Liver (tissue), 9 donors: ENCODE measurements around the gene PPFIA1. TPM values are rescaled to one million over a fixed set of nuclear protein-coding genes. Genes with fewer than 3 reads are reported as not detected.

Experiments used
- DNase-seq: peaks from one replicate; pipeline ENCODE4 v3.0.0-alpha.2; 2017; ENCODE audit warnings: low spot score
- H3K27ac ChIP-seq, 2 donors: one replicate each; pipeline ENCODE4 v1.7.0; 2013; ENCODE audit warnings: inconsistent platforms in 2 of 2, low read length in 2 of 2, control low read depth in 1 of 2, low read depth in 1 of 2, mild to moderate bottlenecking in 1 of 2
- H3K27me3 ChIP-seq, 4 donors: one replicate each; pipeline versions ENCODE4 v1.6.1 to v1.7.0; 2013; ENCODE audit warnings: low read length in 3 of 4, inconsistent platforms in 1 of 4, mild to moderate bottlenecking in 1 of 4, moderate library complexity in 1 of 4; ENCODE audit not compliant: control insufficient read depth in 4 of 4, insufficient read depth in 4 of 4
- H3K36me3 ChIP-seq, 4 donors: one replicate each; pipeline versions ENCODE4 v1.6.1 to v1.7.0; 2013; ENCODE audit warnings: low read length in 3 of 4, mild to moderate bottlenecking in 3 of 4, low read depth in 1 of 4, moderate library complexity in 1 of 4; ENCODE audit not compliant: control insufficient read depth in 4 of 4, insufficient read depth in 3 of 4
- H3K4me1 ChIP-seq, 4 donors: one replicate each; pipeline versions ENCODE4 v1.6.1 to v1.7.0; 2013; ENCODE audit warnings: low read length in 3 of 4, mild to moderate bottlenecking in 3 of 4, moderate library complexity in 1 of 4; ENCODE audit not compliant: control insufficient read depth in 4 of 4, insufficient read depth in 4 of 4
- H3K4me3 ChIP-seq, 3 donors: one replicate each; pipeline versions ENCODE4 v1.6.1 to v1.7.0; 2013; ENCODE audit warnings: low read length in 3 of 3, control low read depth in 1 of 3, low read depth in 1 of 3, mild to moderate bottlenecking in 1 of 3
- H3K9ac ChIP-seq, 2 donors: one replicate each; pipeline ENCODE4 v1.7.0; 2013; ENCODE audit warnings: low read length in 2 of 2, mild to moderate bottlenecking in 2 of 2, moderate library complexity in 2 of 2, control low read depth in 1 of 2, low read depth in 1 of 2
- H3K9me3 ChIP-seq, 4 donors: one replicate each; pipeline versions ENCODE4 v1.6.1 to v1.7.0; 2013; ENCODE audit warnings: low read length in 3 of 4; ENCODE audit not compliant: control insufficient read depth in 4 of 4
- EGR1 ChIP-seq, 2 donors: IDR thresholded peaks; 2 replicates each; pipeline ENCODE4 v1.6.1; 2016 to 2018; ENCODE audit warnings: antibody characterized with exemption in 2 of 2, low read depth in 2 of 2
- FOXA1 ChIP-seq: IDR thresholded peaks from 2 replicates; pipeline ENCODE4 v1.6.1; 2016; ENCODE audit warnings: antibody characterized with exemption
- FOXA2 ChIP-seq: IDR thresholded peaks from 2 replicates; pipeline ENCODE4 v1.6.1; 2016; ENCODE audit warnings: antibody characterized with exemption
- HNF4A ChIP-seq, 2 donors: conservative IDR thresholded peaks; 2 replicates each; pipeline ENCODE4 v1.6.1; 2016; ENCODE audit warnings: antibody characterized with exemption in 2 of 2, mild to moderate bottlenecking in 2 of 2
- HNF4G ChIP-seq: IDR thresholded peaks from 2 replicates; pipeline ENCODE4 v1.6.1; 2016; ENCODE audit warnings: antibody characterized with exemption
- JUND ChIP-seq, 2 donors: IDR thresholded peaks; 2 replicates each; pipeline ENCODE4 v1.6.1; 2016; ENCODE audit warnings: antibody characterized with exemption in 2 of 2
- NR2F2 ChIP-seq: IDR thresholded peaks from 2 replicates; pipeline ENCODE4 v1.6.1; 2016; ENCODE audit warnings: antibody characterized with exemption
- REST ChIP-seq: IDR thresholded peaks from 2 replicates; pipeline ENCODE4 v1.6.1; 2016; ENCODE audit warnings: antibody characterized with exemption, mild to moderate bottlenecking
- RXRA ChIP-seq, 2 donors: IDR thresholded peaks; 2 replicates each; pipeline ENCODE4 v1.6.1; 2017 to 2018; ENCODE audit warnings: antibody characterized with exemption in 2 of 2, mild to moderate bottlenecking in 1 of 2
- SP1 ChIP-seq: IDR thresholded peaks from 2 replicates; pipeline ENCODE4 v1.6.1; 2018; ENCODE audit warnings: antibody characterized with exemption, mild to moderate bottlenecking
- YY1 ChIP-seq: IDR thresholded peaks from 2 replicates; pipeline ENCODE4 v1.6.1; 2016; ENCODE audit warnings: antibody characterized with exemption, mild to moderate bottlenecking
- WGBS: extraction: QIAGEN DNeasy Blood & Tissue Kit; methylation state at CpG from one replicate; pipeline ENCODE4 v1.1.7; 2013; 5-methylcytosine and 5-hydroxymethylcytosine counted together
- polyA plus RNA-seq, 2 donors: library from polyadenylated mRNA; stranded (reverse) in 1 of 2; unstranded in 1 of 2; fragments of 200-250 nt in 1 of 2; fragments of >200 nt in 1 of 2; fragmentation: Nextera tagmentation in 1 of 2; extraction: Ambion mirVana in 1 of 2; gene quantifications; one replicate each; pipeline versions ENCODE4 v1.2.1 to v1.2.3, GENCODE V29; 2013 to 2015
- total RNA-seq, 2 donors: library from RNA; depleted of rRNA; stranded (reverse); fragments of >200 nt; gene quantifications; one replicate each; pipeline ENCODE4 v1.2.3, GENCODE V29; 2014
- TF ChIP-seq, protein P1 (sequence below): IDR thresholded peaks from 2 replicates; pipeline ENCODE4 v1.6.1; 2016; ENCODE audit warnings: antibody characterized with exemption
- TF ChIP-seq, protein P2 (sequence below): fragments of 150-350 bp; IDR thresholded peaks from 2 replicates; pipeline ENCODE4 v1.5.1; 2017; ENCODE audit warnings: improper control_type of control experiment, low read depth, low read length; ENCODE audit not compliant: missing input control
- TF ChIP-seq, protein P3 (sequence below): IDR thresholded peaks from 2 replicates; pipeline ENCODE4 v1.6.1; 2016; ENCODE audit warnings: antibody characterized with exemption
- donor health status: healthy.
- donor health status: healthy.
- donor health status: healthy.
- donor health status: healthy.
- donor health status: healthy.

The PPFIA1 gene
- total and polyA plus RNA-seq, 4 donors = 9.9 to 39.6 (median 14.5) TPM

DNA sequence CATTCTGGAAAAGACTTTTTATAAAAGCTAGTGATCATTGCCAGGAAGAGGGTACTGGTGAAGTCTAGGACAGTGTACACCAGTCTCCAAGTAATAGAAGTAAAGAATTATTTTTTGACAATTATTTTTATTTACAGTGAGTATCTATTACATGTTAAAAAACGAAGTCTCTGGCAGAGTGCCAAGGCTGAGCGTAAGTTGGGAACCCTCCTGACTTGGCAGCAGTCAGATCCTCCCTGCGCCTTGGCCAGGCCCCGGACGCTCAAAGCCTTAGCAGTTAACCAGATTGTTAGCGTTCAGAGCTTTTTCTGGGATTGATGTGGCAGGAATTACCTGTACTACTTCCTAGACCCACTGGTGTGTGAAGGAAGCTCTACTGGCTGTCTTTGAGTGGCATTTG, 89.7 kb downstream of the PPFIA1 start:
- WGBS = 89% methylated on average over 6 of the region's 6 CpGs
- TF ChIP-seq EGR1 (IDR thresholded peaks at IDR 0.05; ENCODE audit: low read depth in 2 of 2) = no peak
- peaks cover 14 to 74% (median 64%) of the 10 kb centered on the region in 4 donors for H3K36me3 ChIP-seq

DNA sequence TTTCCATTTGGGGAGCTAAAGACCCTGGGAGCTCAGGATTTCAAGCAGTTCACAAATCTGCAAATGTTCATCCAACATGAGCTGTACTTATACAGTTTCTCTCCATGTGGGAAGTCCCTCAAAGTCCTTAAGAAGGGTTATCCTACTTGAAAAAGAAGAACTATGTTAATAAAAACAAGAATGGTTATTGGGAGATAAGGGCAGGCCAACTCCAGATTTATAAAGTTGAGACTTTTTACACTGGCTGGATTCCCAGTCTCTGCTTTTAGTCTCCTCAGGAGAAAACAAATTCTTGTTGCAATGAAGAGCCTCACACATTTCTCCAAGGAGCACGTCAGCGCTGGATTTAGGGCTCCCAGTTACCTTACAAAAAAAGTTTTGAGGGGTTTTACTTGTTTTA, 93.7 kb downstream of the PPFIA1 start:
- Histone ChIP-seq H3K9ac (no peak overlapping the region), H3K4me1 (no peaks in the 10 kb centered on the region), H3K27ac (no peak overlapping the region), H3K9me3 (no peaks in the 10 kb centered on the region), H3K27me3 (no peaks in the 10 kb centered on the region), H3K36me3 (peaks cover 7 to 56% (median 44%) of the 10 kb centered on the region in 4 donors), H3K4me3 (no peak overlapping the region)
- WGBS = 87% methylated on average over 2 of the region's 2 CpGs
- DNase-seq = no peak
- TF ChIP-seq FOXA1 = no peak
- TF ChIP-seq RXRA (IDR thresholded peaks at IDR 0.05) = no peak
- no peak for TF ChIP-seq HNF4A (conservative IDR thresholded peaks at IDR 0.05)
- TF ChIP-seq, protein P1, sequence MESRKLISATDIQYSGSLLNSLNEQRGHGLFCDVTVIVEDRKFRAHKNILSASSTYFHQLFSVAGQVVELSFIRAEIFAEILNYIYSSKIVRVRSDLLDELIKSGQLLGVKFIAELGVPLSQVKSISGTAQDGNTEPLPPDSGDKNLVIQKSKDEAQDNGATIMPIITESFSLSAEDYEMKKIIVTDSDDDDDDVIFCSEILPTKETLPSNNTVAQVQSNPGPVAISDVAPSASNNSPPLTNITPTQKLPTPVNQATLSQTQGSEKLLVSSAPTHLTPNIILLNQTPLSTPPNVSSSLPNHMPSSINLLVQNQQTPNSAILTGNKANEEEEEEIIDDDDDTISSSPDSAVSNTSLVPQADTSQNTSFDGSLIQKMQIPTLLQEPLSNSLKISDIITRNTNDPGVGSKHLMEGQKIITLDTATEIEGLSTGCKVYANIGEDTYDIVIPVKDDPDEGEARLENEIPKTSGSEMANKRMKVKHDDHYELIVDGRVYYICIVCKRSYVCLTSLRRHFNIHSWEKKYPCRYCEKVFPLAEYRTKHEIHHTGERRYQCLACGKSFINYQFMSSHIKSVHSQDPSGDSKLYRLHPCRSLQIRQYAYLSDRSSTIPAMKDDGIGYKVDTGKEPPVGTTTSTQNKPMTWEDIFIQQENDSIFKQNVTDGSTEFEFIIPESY = no peak
- no peak for TF ChIP-seq HNF4G
- TF ChIP-seq JUND (IDR thresholded peaks at IDR 0.05) = no peak
- TF ChIP-seq FOXA2 = no peak
- TF ChIP-seq, protein P2, sequence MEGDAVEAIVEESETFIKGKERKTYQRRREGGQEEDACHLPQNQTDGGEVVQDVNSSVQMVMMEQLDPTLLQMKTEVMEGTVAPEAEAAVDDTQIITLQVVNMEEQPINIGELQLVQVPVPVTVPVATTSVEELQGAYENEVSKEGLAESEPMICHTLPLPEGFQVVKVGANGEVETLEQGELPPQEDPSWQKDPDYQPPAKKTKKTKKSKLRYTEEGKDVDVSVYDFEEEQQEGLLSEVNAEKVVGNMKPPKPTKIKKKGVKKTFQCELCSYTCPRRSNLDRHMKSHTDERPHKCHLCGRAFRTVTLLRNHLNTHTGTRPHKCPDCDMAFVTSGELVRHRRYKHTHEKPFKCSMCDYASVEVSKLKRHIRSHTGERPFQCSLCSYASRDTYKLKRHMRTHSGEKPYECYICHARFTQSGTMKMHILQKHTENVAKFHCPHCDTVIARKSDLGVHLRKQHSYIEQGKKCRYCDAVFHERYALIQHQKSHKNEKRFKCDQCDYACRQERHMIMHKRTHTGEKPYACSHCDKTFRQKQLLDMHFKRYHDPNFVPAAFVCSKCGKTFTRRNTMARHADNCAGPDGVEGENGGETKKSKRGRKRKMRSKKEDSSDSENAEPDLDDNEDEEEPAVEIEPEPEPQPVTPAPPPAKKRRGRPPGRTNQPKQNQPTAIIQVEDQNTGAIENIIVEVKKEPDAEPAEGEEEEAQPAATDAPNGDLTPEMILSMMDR = no peak
- TF ChIP-seq REST = no peak
- TF ChIP-seq, protein P3, sequence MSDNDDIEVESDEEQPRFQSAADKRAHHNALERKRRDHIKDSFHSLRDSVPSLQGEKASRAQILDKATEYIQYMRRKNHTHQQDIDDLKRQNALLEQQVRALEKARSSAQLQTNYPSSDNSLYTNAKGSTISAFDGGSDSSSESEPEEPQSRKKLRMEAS = no peak
- no peak for TF ChIP-seq SP1
- TF ChIP-seq EGR1 (IDR thresholded peaks at IDR 0.05; ENCODE audit: low read depth in 2 of 2) = no peak
- no peak for TF ChIP-seq YY1
- TF ChIP-seq NR2F2 = no peak

More for the DNA sequence above, 89.7 kb downstream of the PPFIA1 start:
- Histone ChIP-seq H3K27me3 (no peaks in the 10 kb centered on the region), H3K4me3 (no peak overlapping the region), H3K9me3 (no peaks in the 10 kb centered on the region), H3K27ac (no peak overlapping the region), H3K4me1 (no peaks in the 10 kb centered on the region), H3K9ac (no peak overlapping the region)
- DNase-seq = no peak
